T-helper 2 cell treated with Interferon-gamma antibody and Interleukin-4, amounts not matched to agents 100 ng/mL and 5 ng/mL, for 36 hours (primary cell): Measurements from ENCODE around the gene SLC25A24. TPM values are rescaled to one million over a fixed set of nuclear protein-coding genes. Genes with fewer than 3 reads are reported as not detected.
"Not testable (repeated sequence)": the region's sequence is repeated elsewhere in the genome, so short reads cannot be mapped to it uniquely, and the experiment has no call there.

Experiments
- intact Hi-C: fragments of 100-400 bp; cut with micrococcal nuclease; formaldehyde crosslinking; loops from one replicate; pipeline ENCODE4 v1.15.1; 2023
- total RNA-seq: library from RNA; stranded (reverse); gene quantifications from 2 replicates; pipeline ENCODE4 v1.2.3, GENCODE V29; 2022

SLC25A24 gene
- 33.2 and 34.3 TPM in 2 replicates for total RNA-seq

- intact Hi-C loops: loop anchor here (1.0 to 10.0 kb wide), 7 partner anchors 235 to 547 kb away; partner anchors contain the start of genes EEIG2, PRPF38B, STXBP3 and VAV3
Observed at GRCh38 chr1:108199781-108200686, at the start of gene SLC25A24. Gene SLC25A24, minus strand, starts transcription at chr1:108200343. Its CDS starts 205 bp downstream, at chr1:108200138.

DNA sequence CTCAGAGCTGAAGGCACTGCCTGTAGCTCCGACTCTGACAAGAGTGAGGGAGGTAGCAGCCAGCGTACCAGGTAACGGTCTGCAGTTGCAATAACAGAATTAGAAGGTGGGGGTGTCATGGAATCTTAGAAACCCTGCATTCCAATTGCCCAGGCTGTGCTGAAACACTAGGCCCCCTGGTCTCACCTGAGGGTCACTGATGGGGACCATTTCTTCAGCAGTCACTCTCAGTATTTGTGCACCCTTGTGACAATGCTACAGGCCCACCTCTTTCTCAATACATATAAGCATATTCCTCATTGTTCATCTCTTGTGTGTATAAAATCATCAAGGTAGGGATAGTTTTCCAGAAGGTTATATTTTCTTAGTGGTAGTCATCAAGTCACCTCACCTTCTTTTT lies 43.8 kb upstream of the SLC25A24 start, which contains the start of gene NBPF4:
Gene NBPF4 (minus strand): TSS at position 101 of the 400 bp plus-strand sequence. CDS start 315 bp downstream, outside the sequence.
- intact Hi-C loops: not testable (repeated sequence)

DNA sequence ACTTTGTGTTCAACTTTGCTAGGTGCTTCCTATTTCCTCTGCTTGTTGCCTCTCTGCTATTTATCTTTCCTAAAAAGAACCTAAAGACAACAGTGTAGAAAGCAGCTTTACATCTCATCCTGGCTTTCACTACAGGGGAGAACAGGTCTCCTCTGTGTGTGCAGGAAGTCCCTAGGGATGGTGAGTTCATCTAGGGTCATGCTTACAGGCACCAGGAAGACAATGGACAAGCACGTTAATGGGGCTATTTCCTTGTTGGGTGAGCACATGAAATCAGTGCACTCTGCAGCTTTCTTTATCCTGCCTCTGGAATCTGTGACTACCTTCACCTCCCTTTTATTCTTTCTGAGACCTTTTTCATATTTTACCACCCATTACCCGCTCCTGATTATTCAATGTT lies 39.3 kb upstream of the SLC25A24 start:
- intact Hi-C loops: not testable (repeated sequence)

DNA sequence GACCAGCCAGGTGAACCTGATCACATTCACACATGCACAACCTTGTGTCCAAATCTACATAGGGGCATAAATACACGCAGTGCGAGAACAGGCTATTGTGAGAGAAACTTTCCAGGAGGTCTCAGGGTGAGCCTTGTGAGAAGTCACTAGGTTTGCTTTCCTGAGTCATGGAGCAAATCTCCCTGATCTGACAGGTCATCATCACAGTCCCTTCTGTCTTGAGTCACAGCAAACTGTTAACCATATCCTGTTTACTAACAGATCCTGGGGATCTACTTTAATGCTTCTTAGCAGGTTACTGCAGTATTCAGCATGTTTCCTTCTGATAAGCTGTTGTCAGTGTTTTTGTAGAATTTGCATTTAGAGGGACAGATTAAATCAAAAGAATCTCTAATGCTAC lies 35.2 kb upstream of the SLC25A24 start:
- intact Hi-C loops: not testable (repeated sequence)

GRCh38 chr1:108232183-108232582 lies 32.0 kb upstream of the SLC25A24 start:
- intact Hi-C loops: not testable (repeated sequence)

DNA sequence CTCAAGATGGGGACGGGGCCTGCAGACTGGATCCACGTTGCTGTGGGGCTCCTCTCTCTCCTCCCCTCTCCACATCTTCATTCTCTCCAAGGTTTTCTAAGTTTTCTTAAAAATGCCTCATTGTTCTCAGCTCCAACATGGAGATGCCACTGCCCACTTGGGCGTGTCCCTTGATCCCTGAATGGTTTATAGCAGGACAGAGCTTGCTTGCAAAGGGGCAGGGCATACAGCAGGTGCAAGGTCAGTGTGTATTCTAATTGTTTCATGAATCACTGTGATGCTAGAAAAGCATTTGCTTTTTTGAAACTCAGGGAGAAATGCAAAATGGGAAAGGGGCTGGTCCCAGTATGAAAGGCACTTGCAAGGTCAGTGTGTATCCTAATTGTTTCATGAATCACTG lies 29.8 kb upstream of the SLC25A24 start:
- intact Hi-C loops: not testable (repeated sequence)

- intact Hi-C loops: not testable (repeated sequence)
Observed at GRCh38 chr1:108227772-108228171, 27.6 kb upstream of the SLC25A24 start.

GRCh38 chr1:108226855-108227254 lies 26.7 kb upstream of the SLC25A24 start:
- intact Hi-C loops: not testable (repeated sequence)

DNA sequence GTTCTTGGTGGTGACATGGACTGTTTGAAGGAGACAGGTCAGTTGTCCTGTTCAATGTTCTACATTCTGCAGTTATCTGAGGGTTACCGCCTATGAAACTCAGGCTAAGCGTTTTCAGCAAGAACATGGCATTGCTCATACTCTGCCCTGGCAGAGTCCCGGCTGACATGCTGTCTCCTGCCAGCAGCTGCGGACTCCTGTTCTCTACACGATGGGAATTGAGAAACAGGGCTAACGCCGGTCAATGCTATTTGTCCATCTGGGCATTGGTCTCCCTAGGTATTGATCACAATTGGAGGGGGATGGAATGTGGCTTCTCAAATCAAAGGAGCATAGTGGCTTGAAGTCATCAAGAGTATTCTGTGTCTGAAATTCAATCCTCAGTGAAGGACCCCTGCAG lies 23.1 kb upstream of the SLC25A24 start:
- intact Hi-C loops: not testable (repeated sequence)

DNA sequence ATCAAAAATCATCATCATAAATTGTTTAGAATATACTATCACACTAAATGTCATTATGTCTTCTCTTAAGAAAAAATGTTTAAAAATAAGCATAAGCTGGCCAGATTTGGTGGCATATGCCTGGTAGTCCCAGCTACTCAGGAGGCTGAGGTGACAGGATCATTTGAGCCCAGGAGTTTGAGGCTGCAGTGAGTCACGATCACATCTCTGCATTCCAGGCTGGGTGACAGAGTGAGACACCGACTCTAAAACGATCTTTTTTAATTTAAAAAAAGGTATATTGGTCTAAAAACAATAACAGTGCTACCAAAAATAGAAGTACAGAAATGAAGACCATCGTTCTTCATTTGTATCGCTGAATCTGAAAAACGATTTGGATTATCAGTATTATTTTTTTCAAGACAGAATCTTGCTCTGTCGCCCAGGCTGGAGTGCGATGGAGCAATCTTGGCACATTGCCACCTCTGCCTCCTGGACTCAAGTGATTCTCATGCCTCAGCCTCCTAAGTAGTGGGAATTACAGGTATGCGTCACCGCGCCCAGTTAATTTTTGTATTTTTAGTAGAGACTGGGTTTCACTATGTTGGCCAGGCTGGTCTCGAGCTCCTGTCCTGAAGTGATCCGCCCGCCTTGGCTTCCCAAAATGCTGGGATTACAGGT lies 17.5 kb upstream of the SLC25A24 start:
- intact Hi-C loops: not testable (repeated sequence)

- intact Hi-C loops: not testable (repeated sequence)
Observed at GRCh38 chr1:108217007-108217406, 16.9 kb upstream of the SLC25A24 start.

DNA sequence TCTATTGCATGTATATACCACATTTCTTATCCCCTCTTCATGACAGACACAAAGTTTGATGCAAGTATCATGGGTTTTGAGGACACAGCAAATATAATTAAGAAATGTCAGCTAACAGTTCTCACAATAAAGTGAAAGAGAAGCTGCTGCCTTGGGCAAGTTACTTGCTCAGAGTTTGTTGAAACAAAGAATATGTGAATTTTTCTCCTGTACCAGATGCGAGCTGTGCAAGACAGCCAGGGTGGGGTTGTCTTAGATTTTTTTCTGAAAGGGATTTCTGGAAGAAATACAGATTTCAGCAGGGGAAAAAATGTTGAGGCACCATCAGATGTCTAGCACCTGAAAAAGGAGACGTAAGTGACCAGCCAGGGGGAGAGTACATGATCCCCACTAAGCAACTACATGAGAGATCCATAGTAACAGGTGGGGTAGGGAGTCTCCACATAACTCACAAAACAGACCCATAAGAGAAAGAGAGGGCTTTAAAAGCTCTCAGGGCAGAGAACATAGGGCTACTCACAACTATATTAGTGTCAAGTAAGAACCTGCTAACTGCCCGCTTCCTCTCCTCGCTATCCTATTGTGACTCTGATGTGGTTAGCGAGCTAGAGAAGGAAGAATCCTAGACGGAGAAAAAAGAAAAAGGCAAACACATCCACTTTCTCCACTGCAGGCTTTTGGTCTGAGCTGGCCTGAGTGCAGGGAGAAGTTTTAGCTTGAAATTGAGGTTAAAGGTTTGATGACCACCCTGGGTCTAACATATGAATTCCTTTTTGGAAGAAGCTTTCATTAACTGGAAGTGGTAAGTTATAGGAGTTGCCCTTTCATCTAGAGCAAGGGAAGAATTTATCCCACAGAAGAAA lies 16.1 kb upstream of the SLC25A24 start:
- intact Hi-C loops: not testable (repeated sequence)

- intact Hi-C loops: not testable (repeated sequence)
Observed at GRCh38 chr1:108214641-108215465, 14.7 kb upstream of the SLC25A24 start.

DNA sequence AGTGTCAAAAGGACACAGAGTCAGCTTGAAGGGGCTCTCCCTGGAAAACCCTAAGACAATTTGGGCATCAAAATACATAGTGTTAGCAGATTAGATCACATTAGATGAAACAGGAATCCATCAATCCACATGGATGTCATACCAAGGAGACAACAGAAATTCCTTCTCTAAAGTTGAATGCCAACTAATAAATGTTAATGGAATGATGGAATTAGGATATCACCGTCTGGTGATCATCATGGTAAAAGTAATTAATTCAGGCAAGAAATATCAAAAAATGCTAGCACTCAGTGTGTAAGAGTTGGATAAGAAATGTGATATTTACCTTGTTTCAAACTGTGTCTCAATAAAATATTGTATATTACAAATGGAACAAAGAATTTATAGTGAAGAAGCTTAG lies 10.9 kb upstream of the SLC25A24 start:
- intact Hi-C loops: no loop called here

GRCh38 chr1:108209456-108210108 lies 9.4 kb upstream of the SLC25A24 start:
- intact Hi-C loops: loop anchor here (10.0 kb wide), 1 partner anchor 245 kb away; the partner anchor contains the start of gene VAV3

GRCh38 chr1:108208724-108209446 lies 8.7 kb upstream of the SLC25A24 start:
- intact Hi-C loops: loop anchor here (10.0 kb wide), 1 partner anchor 244 kb away; the partner anchor contains the start of gene VAV3

- intact Hi-C loops: loop anchor here (5.0 to 10.0 kb wide), 4 partner anchors 239 to 544 kb away; partner anchors contain the start of genes STXBP3 and VAV3
Observed at GRCh38 chr1:108203582-108203981, 3.4 kb upstream of the SLC25A24 start.

DNA sequence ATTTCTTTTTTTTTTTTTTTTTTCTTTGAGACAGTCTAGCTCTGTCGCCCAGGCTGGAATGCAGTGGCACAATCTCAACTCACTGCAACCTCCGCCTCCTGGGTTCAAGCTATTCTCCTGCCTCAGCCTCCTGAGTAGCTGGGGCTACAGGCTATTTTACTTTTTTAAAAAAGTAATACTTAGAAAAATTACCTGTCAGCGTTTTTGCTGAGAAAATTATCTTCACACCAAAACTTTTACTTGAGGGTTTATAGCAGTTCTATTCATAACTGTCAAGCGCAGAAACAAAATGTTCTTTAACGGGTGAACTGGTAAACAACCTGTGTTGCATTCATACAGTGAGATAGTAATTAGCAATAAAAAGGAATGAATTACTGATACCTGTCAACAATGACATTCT lies 1.5 kb upstream of the SLC25A24 start:
- intact Hi-C loops: loop anchor here (2.0 to 10.0 kb wide), 5 partner anchors 237 to 546 kb away; partner anchors contain the start of genes PRPF38B, STXBP3 and VAV3

GRCh38 chr1:108200687-108201051 lies 526 bp upstream of the SLC25A24 start:
- intact Hi-C loops: loop anchor here (1.0 to 10.0 kb wide), 6 partner anchors 236 to 547 kb away; partner anchors contain the start of genes EEIG2, PRPF38B, STXBP3 and VAV3
